Activated CD4-positive, alpha-beta T cell treated with anti-CD3 and anti-CD28 coated beads, Interleukin-2, amount 50 U/mL, for 48 hours (primary cell): ENCODE results near the gene INPP5D.
A peak's percentile ranks its signal among the peaks of the same experiment; 100 is the strongest.
"Not testable (repeated sequence)": the region's sequence is repeated elsewhere in the genome, so short reads cannot be mapped to it uniquely, and the experiment has no call there.

Source experiments
- DNase-seq, 2 experiments: peaks; one replicate each; pipeline ENCODE4 v3.0.0-alpha.2; 2020

INPP5D gene

GRCh38 chr2:233059797-233060500 lies at the start of gene INPP5D:
INPP5D (plus strand) TSS chr2:233060342; CDS start chr2:233060479, 137 bp downstream.
- DNase-seq, result peak; percentile 63 to 72

GRCh38 chr2:233010569-233011267 lies 49.4 kb upstream of the INPP5D start:
- DNase-seq, result no peak

- DNase-seq, result no peak
These were observed 48.9 kb upstream of the INPP5D start for GRCh38 chr2:233011268-233011650.

GRCh38 chr2:233011702-233012131 lies 48.4 kb upstream of the INPP5D start:
- no peak for DNase-seq

- no peak for DNase-seq
These were observed 47.7 kb upstream of the INPP5D start for GRCh38 chr2:233012301-233012971.

GRCh38 chr2:233013027-233013461 lies 47.1 kb upstream of the INPP5D start, which contains the start of gene NGEF:
NGEF (minus strand) TSS chr2:233013256; CDS start chr2:232974890, 38,366 bp downstream.
- no peak for DNase-seq

GRCh38 chr2:233013650-233014049 lies 46.5 kb upstream of the INPP5D start:
- DNase-seq, result no peak

- DNase-seq, result no peak
These were observed 45.0 kb upstream of the INPP5D start for GRCh38 chr2:233015019-233015645.

GRCh38 chr2:233017947-233018346 lies 42.2 kb upstream of the INPP5D start:
- DNase-seq, result no peak

GRCh38 chr2:233019610-233020009 lies 40.5 kb upstream of the INPP5D start:
- not testable (repeated sequence) for DNase-seq

GRCh38 chr2:233020454-233020853 lies 39.7 kb upstream of the INPP5D start:
- no peak for DNase-seq

GRCh38 chr2:233021771-233022170 lies 38.4 kb upstream of the INPP5D start:
- DNase-seq, result no peak

- no peak for DNase-seq
These were observed 37.6 kb upstream of the INPP5D start for GRCh38 chr2:233022561-233022960.

GRCh38 chr2:233023007-233023760 lies 37.0 kb upstream of the INPP5D start:
- DNase-seq, result no peak

- DNase-seq, result no peak
These were observed 36.3 kb upstream of the INPP5D start for GRCh38 chr2:233023761-233024410.

GRCh38 chr2:233025706-233026105 lies 34.4 kb upstream of the INPP5D start:
- no peak for DNase-seq

- no peak for DNase-seq
These were observed 33.8 kb upstream of the INPP5D start for GRCh38 chr2:233026198-233026813.

GRCh38 chr2:233029321-233029720 lies 30.8 kb upstream of the INPP5D start:
- no peak for DNase-seq

GRCh38 chr2:233031556-233032500 lies 28.3 kb upstream of the INPP5D start:
- DNase-seq, result no peak
